Neuronal stem cell (in vitro differentiated cells): ENCODE data around the gene TAPBPL.

Source experiments
- DNase-seq: peaks from one replicate; pipeline ENCODE4 v3.0.0-alpha.2; 2013; ENCODE audit warnings: low spot score
- H2AFZ ChIP-seq: one replicate; pipeline ENCODE4 v1.6.1; 2013; ENCODE audit warnings: mild to moderate bottlenecking, low read length, inconsistent platforms
- H2AK5ac ChIP-seq: 2 replicates; pipeline ENCODE4 v1.6.1; 2013; ENCODE audit warnings: low read depth, mild to moderate bottlenecking, inconsistent platforms, low read length, moderate library complexity, mixed read lengths
- H2BK120ac ChIP-seq: 2 replicates; pipeline ENCODE4 v1.6.1; 2013; ENCODE audit warnings: low read depth, mild to moderate bottlenecking, inconsistent platforms, low read length, moderate library complexity, mixed read lengths
- H2BK12ac ChIP-seq: one replicate; pipeline ENCODE4 v1.6.1; 2013; ENCODE audit warnings: low read length, inconsistent platforms
- H2BK15ac ChIP-seq: 2 replicates; pipeline ENCODE4 v1.6.1; 2013; ENCODE audit warnings: mild to moderate bottlenecking, low read length, inconsistent platforms, mixed read lengths
- H2BK5ac ChIP-seq: one replicate; pipeline ENCODE4 v1.6.1; 2013; ENCODE audit warnings: inconsistent platforms, mild to moderate bottlenecking, low read length, moderate library complexity
- H3K14ac ChIP-seq: one replicate; pipeline ENCODE4 v1.6.1; 2013; ENCODE audit warnings: low read length, inconsistent platforms
- H3K18ac ChIP-seq: 2 replicates; pipeline ENCODE4 v1.6.1; 2013; ENCODE audit warnings: low read length, inconsistent platforms
- H3K23ac ChIP-seq: 2 replicates; pipeline ENCODE4 v1.6.1; 2013; ENCODE audit warnings: low read depth, mild to moderate bottlenecking, mixed read lengths, low read length, inconsistent platforms; ENCODE audit not compliant: poor library complexity
- H3K27ac ChIP-seq: replicated peaks from 3 replicates; pipeline ENCODE4 v1.5.1; 2013; ENCODE audit warnings: low read length, inconsistent platforms
- H3K27me3 ChIP-seq, 3 experiments: 2 replicates each; pipeline ENCODE4 v1.6.1; 2013; ENCODE audit warnings: low read length in 3 of 3, mild to moderate bottlenecking in 2 of 3, inconsistent platforms in 1 of 3, low read depth in 1 of 3, mixed read lengths in 1 of 3, moderate library complexity in 1 of 3; ENCODE audit not compliant: control insufficient read depth in 3 of 3, insufficient read depth in 3 of 3
- H3K36me3 ChIP-seq, 2 donors: replicated peaks in 1 of 2; 2 replicates each; pipeline ENCODE4 v1.6.1; 2013; ENCODE audit warnings: low read length in 2 of 2; ENCODE audit not compliant: control insufficient read depth in 2 of 2, insufficient read depth in 2 of 2
- H3K4ac ChIP-seq: 2 replicates; pipeline ENCODE4 v1.6.1; 2013; ENCODE audit warnings: inconsistent platforms, mild to moderate bottlenecking, low read length, moderate library complexity
- H3K4me1 ChIP-seq, 2 donors: 1 replicate in 1 of 2; 2 replicates in 1 of 2; pipeline ENCODE4 v1.6.1; 2013; ENCODE audit warnings: low read length in 2 of 2, low read depth in 1 of 2; ENCODE audit not compliant: control insufficient read depth in 2 of 2, insufficient read depth in 1 of 2
- H3K4me2 ChIP-seq: one replicate; pipeline ENCODE4 v1.6.1; 2013; ENCODE audit warnings: mild to moderate bottlenecking, low read length, inconsistent platforms; ENCODE audit not compliant: insufficient read depth, poor library complexity, severe bottlenecking
- H3K4me3 ChIP-seq, 2 donors: 2 replicates each; pipeline ENCODE4 v1.5.1; 2013; ENCODE audit warnings: low read length in 2 of 2, mild to moderate bottlenecking in 2 of 2, inconsistent platforms in 1 of 2, moderate library complexity in 1 of 2
- H3K79me1 ChIP-seq: one replicate; pipeline ENCODE4 v1.6.1; 2013; ENCODE audit warnings: low read depth, mild to moderate bottlenecking, inconsistent platforms, low read length, moderate library complexity
- H3K9ac ChIP-seq: one replicate; pipeline ENCODE4 v1.6.1; 2013; ENCODE audit warnings: mild to moderate bottlenecking, low read depth, low read length, inconsistent platforms; ENCODE audit not compliant: poor library complexity
- H3K9me3 ChIP-seq, 2 donors: replicated peaks in 1 of 2; 2 replicates each; pipeline versions ENCODE3 to v1.6.1; 2013; ENCODE audit warnings: low read length in 2 of 2, mild to moderate bottlenecking in 2 of 2, inconsistent platforms in 1 of 2, low read depth in 1 of 2, mixed read lengths in 1 of 2, moderate library complexity in 1 of 2; ENCODE audit not compliant: control insufficient read depth in 2 of 2, insufficient read depth in 1 of 2
- H4K8ac ChIP-seq: one replicate; pipeline ENCODE4 v1.6.1; 2013; ENCODE audit warnings: low read depth, mild to moderate bottlenecking, inconsistent platforms, low read length, moderate library complexity
- H4K91ac ChIP-seq: one replicate; pipeline ENCODE4 v1.6.1; 2013; ENCODE audit warnings: low read length, low read depth, mild to moderate bottlenecking, inconsistent platforms; ENCODE audit not compliant: poor library complexity
- WGBS, 2 donors: extraction: QIAGEN DNeasy Blood & Tissue Kit; methylation state at CpG; one replicate each; pipeline ENCODE4 v1.1.7; 2013; ENCODE audit warnings: missing lambda C conversion rate in 2 of 2, mixed read lengths in 1 of 2; ENCODE audit not compliant: insufficient read length in 2 of 2, insufficient replicate concordance in 1 of 2; ENCODE audit errors: extremely low coverage in 2 of 2; 5-methylcytosine and 5-hydroxymethylcytosine counted together

TAPBPL gene

DNA sequence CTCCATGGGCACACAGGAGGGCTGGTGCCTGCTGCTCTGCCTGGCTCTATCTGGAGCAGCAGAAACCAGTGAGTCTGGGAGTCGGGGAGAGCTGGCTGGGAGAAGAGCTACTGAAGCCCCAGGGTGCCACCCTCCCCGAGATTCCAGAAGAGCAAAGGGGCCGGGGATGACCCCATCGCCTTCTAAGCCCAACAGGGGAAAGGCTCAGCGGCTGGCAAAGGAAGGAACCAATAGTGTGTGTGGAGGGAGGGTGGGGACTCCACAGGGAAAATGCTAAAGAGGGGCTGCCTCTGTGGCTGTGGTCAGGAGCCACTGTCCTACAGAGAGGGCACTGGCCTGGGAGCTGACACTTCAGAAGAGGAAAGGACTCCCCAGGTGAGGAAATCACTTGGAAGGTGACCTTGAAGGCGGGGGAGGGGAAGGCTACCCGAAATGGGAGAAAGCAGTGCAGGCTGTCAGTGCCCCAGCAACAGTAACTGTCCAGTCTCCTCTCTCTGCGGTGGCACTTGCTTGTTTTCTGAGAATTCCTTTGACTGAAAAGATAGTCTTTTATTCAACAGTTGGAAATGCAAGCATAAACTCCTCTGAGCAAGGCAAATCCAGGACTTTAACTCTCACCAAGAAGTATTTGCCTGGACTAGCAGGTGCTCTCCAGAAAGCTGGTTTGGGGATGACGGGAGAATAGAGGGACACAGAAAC, 552 bp downstream of the TAPBPL start:
- DNase-seq: no peak

GRCh38 chr12:6452944-6453630, 1.2 kb downstream of the TAPBPL start:
- H3K4me2 ChIP-seq: no peak overlapping the region
- no peak for DNase-seq
- no peak overlapping the region for H3K14ac ChIP-seq
- H3K9ac ChIP-seq: no peak overlapping the region
- H3K4me1 ChIP-seq: peaks cover 23 to 32% of the 10 kb centered on the region in 2 donors
- no peak overlapping the region for H3K4ac ChIP-seq
- H3K9me3 ChIP-seq: no peaks in the 10 kb centered on the region
- H2BK5ac ChIP-seq: no peak overlapping the region
- peak overlapping the region; percentile 73 for H3K18ac ChIP-seq
- H4K8ac ChIP-seq: no peak overlapping the region
- WGBS, 2 donors: no CpG with 5 or more reads among the region's 17 CpGs
- H3K79me1 ChIP-seq: peaks cover 3% of the 10 kb centered on the region
- H2BK12ac ChIP-seq: peak overlapping the region; percentile 34
- peaks cover 3 to 7% of the 10 kb centered on the region in 2 donors for H3K36me3 ChIP-seq
- H2AFZ ChIP-seq: no peak overlapping the region
- no peaks in the 10 kb centered on the region for H3K27me3 ChIP-seq
- peak overlapping the region; percentile 0 for H2AK5ac ChIP-seq
- H4K91ac ChIP-seq: no peak overlapping the region
- no peak overlapping the region for H2BK120ac ChIP-seq
- H2BK15ac ChIP-seq: no peak overlapping the region
- H3K4me3 ChIP-seq: no peak overlapping the region
- no peak overlapping the region for H3K23ac ChIP-seq
- no peak overlapping the region for H3K27ac ChIP-seq

More for the DNA sequence above, 552 bp downstream of the TAPBPL start:
- Histone ChIP-seq H3K9me3 (no peaks in the 10 kb centered on the region), H3K27ac (peak overlapping the region; percentile 91), H2BK12ac (peak overlapping the region; percentile 87), H3K18ac (peak overlapping the region; percentile 66), H2AFZ (peak overlapping the region; percentile 84), H3K4me1 (peaks cover 23 to 32% of the 10 kb centered on the region in 2 donors), H3K79me1 (peaks cover 3% of the 10 kb centered on the region), H4K8ac (peak overlapping the region; percentile 94), H3K9ac (peak overlapping the region; percentile 79), H3K23ac (peak overlapping the region; percentile 46), H3K27me3 (no peaks in the 10 kb centered on the region), H2AK5ac (peak overlapping the region; percentile 86), H3K4ac (no peak overlapping the region), H2BK5ac (peak overlapping the region; percentile 82), H3K14ac (peak overlapping the region; percentile 25), H2BK120ac (peak overlapping the region; percentile 48), H4K91ac (peak overlapping the region; percentile 47), H3K4me3 (peak overlapping the region in 1 of 2 donors; percentile 46), H2BK15ac (peak overlapping the region; percentile 33), H3K36me3 (peaks cover 1 to 3% of the 10 kb centered on the region in 2 donors), H3K4me2 (no peak overlapping the region)
- no CpG with 5 or more reads among the region's 9 CpGs for WGBS, 2 donors

GRCh38 chr12:6457220-6457945, 5.5 kb downstream of the TAPBPL start:
- Histone ChIP-seq H3K4me1 (peaks cover 5 to 7% of the 10 kb centered on the region in 2 donors), H4K8ac (no peak overlapping the region), H3K9ac (no peak overlapping the region), H2BK120ac (no peak overlapping the region), H3K4me3 (no peak overlapping the region), H3K23ac (peak overlapping the region; percentile 46), H2AFZ (no peak overlapping the region), H2BK5ac (no peak overlapping the region), H3K18ac (no peak overlapping the region), H2BK12ac (peak overlapping the region; percentile 65), H3K9me3 (no peaks in the 10 kb centered on the region), H3K79me1 (peaks cover 2% of the 10 kb centered on the region), H3K27me3 (no peaks in the 10 kb centered on the region), H3K14ac (peak overlapping the region; percentile 32), H3K4ac (no peak overlapping the region), H2BK15ac (no peak overlapping the region), H4K91ac (no peak overlapping the region), H3K36me3 (peaks cover 13 to 33% of the 10 kb centered on the region in 2 donors), H2AK5ac (no peak overlapping the region), H3K4me2 (no peak overlapping the region), H3K27ac (no peak overlapping the region)
- WGBS, 2 donors: no CpG with 5 or more reads among the region's 12 CpGs
- DNase-seq: no peak
